Measurements from ENCODE around the gene ZNF576.

Gene ZNF576

DNA sequence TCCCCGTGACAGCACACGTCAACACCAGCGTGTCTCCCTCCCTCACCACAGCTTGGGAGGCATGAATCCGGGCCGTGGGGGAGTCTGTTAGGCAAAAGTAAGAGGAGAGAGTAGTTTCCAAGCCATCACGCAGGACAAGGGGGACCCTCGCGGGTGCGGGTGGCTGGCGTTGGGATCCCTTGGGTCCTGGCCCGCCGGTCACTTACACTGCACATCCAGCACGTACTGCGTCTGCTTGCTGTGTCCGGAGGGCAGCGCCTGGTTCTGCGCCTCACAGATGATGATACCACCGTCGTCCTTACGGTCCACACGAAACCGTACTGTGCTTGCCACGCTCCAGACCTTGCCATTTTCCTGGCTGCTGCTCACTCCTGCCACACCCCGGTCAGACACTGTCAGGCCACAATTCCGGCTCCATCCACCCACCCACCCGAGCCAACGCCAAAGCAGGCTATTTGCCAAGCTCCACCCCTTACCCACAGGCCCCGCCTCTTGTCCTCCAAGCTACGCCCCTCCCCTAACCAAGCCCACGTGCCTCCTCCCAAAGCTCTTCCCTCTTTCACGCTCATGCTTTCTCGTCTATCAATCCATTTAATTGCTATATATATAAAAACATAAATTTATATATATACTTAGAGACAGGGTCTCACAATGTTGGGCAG is 29.7 kb downstream of the ZNF576 start:
- TF ChIP-seq OSR1 (CRISPR knock-in tag; IDR thresholded peaks at IDR 0.05): no peak
- no peak for TF ChIP-seq ESRRG (CRISPR knock-in tag; IDR thresholded peaks at IDR 0.05)
- TF ChIP-seq, protein P1, sequence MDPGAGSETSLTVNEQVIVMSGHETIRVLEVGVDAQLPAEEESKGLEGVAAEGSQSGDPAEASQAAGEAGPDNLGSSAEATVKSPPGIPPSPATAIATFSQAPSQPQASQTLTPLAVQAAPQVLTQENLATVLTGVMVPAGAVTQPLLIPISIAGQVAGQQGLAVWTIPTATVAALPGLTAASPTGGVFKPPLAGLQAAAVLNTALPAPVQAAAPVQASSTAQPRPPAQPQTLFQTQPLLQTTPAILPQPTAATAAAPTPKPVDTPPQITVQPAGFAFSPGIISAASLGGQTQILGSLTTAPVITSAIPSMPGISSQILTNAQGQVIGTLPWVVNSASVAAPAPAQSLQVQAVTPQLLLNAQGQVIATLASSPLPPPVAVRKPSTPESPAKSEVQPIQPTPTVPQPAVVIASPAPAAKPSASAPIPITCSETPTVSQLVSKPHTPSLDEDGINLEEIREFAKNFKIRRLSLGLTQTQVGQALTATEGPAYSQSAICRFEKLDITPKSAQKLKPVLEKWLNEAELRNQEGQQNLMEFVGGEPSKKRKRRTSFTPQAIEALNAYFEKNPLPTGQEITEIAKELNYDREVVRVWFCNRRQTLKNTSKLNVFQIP (CRISPR knock-in tag; IDR thresholded peaks at IDR 0.05; ENCODE audit: borderline replicate concordance, low read depth): no peak
- TF ChIP-seq RARB (CRISPR knock-in tag; IDR thresholded peaks at IDR 0.05): no peak
- no peak for TF ChIP-seq BACH2 (CRISPR knock-in tag; IDR thresholded peaks at IDR 0.05; ENCODE audit: borderline replicate concordance)
- TF ChIP-seq CSDC2 (CRISPR knock-in tag; IDR thresholded peaks at IDR 0.05): no peak
- TF ChIP-seq, protein P2, sequence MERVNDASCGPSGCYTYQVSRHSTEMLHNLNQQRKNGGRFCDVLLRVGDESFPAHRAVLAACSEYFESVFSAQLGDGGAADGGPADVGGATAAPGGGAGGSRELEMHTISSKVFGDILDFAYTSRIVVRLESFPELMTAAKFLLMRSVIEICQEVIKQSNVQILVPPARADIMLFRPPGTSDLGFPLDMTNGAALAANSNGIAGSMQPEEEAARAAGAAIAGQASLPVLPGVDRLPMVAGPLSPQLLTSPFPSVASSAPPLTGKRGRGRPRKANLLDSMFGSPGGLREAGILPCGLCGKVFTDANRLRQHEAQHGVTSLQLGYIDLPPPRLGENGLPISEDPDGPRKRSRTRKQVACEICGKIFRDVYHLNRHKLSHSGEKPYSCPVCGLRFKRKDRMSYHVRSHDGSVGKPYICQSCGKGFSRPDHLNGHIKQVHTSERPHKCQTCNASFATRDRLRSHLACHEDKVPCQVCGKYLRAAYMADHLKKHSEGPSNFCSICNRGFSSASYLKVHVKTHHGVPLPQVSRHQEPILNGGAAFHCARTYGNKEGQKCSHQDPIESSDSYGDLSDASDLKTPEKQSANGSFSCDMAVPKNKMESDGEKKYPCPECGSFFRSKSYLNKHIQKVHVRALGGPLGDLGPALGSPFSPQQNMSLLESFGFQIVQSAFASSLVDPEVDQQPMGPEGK (CRISPR knock-in tag; IDR thresholded peaks at IDR 0.05; ENCODE audit: borderline replicate concordance): no peak
- no peak for TF ChIP-seq TCF4 (CRISPR knock-in tag; IDR thresholded peaks at IDR 0.05; ENCODE audit: borderline replicate concordance)
- TF ChIP-seq, protein P3, sequence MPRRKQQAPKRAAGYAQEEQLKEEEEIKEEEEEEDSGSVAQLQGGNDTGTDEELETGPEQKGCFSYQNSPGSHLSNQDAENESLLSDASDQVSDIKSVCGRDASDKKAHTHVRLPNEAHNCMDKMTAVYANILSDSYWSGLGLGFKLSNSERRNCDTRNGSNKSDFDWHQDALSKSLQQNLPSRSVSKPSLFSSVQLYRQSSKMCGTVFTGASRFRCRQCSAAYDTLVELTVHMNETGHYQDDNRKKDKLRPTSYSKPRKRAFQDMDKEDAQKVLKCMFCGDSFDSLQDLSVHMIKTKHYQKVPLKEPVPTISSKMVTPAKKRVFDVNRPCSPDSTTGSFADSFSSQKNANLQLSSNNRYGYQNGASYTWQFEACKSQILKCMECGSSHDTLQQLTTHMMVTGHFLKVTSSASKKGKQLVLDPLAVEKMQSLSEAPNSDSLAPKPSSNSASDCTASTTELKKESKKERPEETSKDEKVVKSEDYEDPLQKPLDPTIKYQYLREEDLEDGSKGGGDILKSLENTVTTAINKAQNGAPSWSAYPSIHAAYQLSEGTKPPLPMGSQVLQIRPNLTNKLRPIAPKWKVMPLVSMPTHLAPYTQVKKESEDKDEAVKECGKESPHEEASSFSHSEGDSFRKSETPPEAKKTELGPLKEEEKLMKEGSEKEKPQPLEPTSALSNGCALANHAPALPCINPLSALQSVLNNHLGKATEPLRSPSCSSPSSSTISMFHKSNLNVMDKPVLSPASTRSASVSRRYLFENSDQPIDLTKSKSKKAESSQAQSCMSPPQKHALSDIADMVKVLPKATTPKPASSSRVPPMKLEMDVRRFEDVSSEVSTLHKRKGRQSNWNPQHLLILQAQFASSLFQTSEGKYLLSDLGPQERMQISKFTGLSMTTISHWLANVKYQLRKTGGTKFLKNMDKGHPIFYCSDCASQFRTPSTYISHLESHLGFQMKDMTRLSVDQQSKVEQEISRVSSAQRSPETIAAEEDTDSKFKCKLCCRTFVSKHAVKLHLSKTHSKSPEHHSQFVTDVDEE (CRISPR knock-in tag; IDR thresholded peaks at IDR 0.05): no peak
- TF ChIP-seq ZFP3 (CRISPR knock-in tag; IDR thresholded peaks at IDR 0.05): no peak
- TF ChIP-seq ZFP30 (CRISPR knock-in tag; IDR thresholded peaks at IDR 0.05): no peak
- TF ChIP-seq ARNTL (CRISPR knock-in tag; IDR thresholded peaks at IDR 0.05; ENCODE audit: borderline replicate concordance, low read depth): no peak
- TF ChIP-seq SNAI2 (CRISPR knock-in tag; IDR thresholded peaks at IDR 0.05): no peak
- no peak for TF ChIP-seq ZNF565 (CRISPR knock-in tag; conservative IDR thresholded peaks at IDR 0.05; ENCODE audit: low read depth)
- TF ChIP-seq ZC3H10 (CRISPR knock-in tag; IDR thresholded peaks at IDR 0.05): no peak
- TF ChIP-seq ZNF70 (CRISPR knock-in tag; IDR thresholded peaks at IDR 0.05): no peak
- TF ChIP-seq, protein P4, sequence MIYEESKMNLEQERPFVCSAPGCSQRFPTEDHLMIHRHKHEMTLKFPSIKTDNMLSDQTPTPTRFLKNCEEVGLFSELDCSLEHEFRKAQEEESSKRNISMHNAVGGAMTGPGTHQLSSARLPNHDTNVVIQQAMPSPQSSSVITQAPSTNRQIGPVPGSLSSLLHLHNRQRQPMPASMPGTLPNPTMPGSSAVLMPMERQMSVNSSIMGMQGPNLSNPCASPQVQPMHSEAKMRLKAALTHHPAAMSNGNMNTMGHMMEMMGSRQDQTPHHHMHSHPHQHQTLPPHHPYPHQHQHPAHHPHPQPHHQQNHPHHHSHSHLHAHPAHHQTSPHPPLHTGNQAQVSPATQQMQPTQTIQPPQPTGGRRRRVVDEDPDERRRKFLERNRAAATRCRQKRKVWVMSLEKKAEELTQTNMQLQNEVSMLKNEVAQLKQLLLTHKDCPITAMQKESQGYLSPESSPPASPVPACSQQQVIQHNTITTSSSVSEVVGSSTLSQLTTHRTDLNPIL (CRISPR knock-in tag; IDR thresholded peaks at IDR 0.05; ENCODE audit: low read depth): no peak
- ATAC-seq: no peak; the same call in 2 of the 3 replicates

- ATAC-seq: no peak
- TF ChIP-seq, protein P1 (CRISPR knock-in tag; IDR thresholded peaks at IDR 0.05; ENCODE audit: borderline replicate concordance, low read depth): no peak
- TF ChIP-seq ZFP3 (CRISPR knock-in tag; IDR thresholded peaks at IDR 0.05) (no peak), PPARA (CRISPR knock-in tag; IDR thresholded peaks at IDR 0.05; ENCODE audit: borderline replicate concordance) (no peak), ZNF565 (CRISPR knock-in tag; conservative IDR thresholded peaks at IDR 0.05; ENCODE audit: low read depth) (no peak), ZNF8 (CRISPR knock-in tag; IDR thresholded peaks at IDR 0.05) (no peak), ZC3H10 (CRISPR knock-in tag; IDR thresholded peaks at IDR 0.05) (no peak), ARNTL (CRISPR knock-in tag; IDR thresholded peaks at IDR 0.05; ENCODE audit: borderline replicate concordance, low read depth) (no peak), ISL1 (CRISPR knock-in tag; IDR thresholded peaks at IDR 0.05) (no peak), BACH2 (CRISPR knock-in tag; IDR thresholded peaks at IDR 0.05; ENCODE audit: borderline replicate concordance) (no peak), SNAI2 (CRISPR knock-in tag; IDR thresholded peaks at IDR 0.05) (no peak)
- TF ChIP-seq, protein P5, sequence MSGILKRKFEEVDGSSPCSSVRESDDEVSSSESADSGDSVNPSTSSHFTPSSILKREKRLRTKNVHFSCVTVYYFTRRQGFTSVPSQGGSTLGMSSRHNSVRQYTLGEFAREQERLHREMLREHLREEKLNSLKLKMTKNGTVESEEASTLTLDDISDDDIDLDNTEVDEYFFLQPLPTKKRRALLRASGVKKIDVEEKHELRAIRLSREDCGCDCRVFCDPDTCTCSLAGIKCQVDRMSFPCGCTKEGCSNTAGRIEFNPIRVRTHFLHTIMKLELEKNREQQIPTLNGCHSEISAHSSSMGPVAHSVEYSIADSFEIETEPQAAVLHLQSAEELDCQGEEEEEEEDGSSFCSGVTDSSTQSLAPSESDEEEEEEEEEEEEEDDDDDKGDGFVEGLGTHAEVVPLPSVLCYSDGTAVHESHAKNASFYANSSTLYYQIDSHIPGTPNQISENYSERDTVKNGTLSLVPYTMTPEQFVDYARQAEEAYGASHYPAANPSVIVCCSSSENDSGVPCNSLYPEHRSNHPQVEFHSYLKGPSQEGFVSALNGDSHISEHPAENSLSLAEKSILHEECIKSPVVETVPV (CRISPR knock-in tag; IDR thresholded peaks at IDR 0.05): no peak
- TF ChIP-seq, protein P2 (CRISPR knock-in tag; IDR thresholded peaks at IDR 0.05; ENCODE audit: borderline replicate concordance): no peak
- TF ChIP-seq, protein P4 (CRISPR knock-in tag; IDR thresholded peaks at IDR 0.05; ENCODE audit: low read depth): no peak
These were observed 30.4 kb downstream of the ZNF576 start for GRCh38 chr19:43626838-43627237.
